K562 (cell line): ENCODE data around the gene MRPS30. TPM values are rescaled to one million over a fixed set of nuclear protein-coding genes. Genes with fewer than 3 reads are reported as not detected.

Experiments used
- ARID3B ChIP-seq: fragments of 250-450 bp; sonication (Bioruptor Pico); IDR thresholded peaks from 2 replicates; pipeline ENCODE4 v1.4.0; 2020; ENCODE audit warnings: borderline replicate concordance
- BDP1 ChIP-seq: IDR thresholded peaks from 3 replicates; pipeline ENCODE4 v1.6.1; 2011; ENCODE audit not compliant: insufficient read length, insufficient read depth
- CC2D1A ChIP-seq: fragments of 450-650 bp; IDR thresholded peaks from 2 replicates; pipeline ENCODE4 v1.6.1; 2017; ENCODE audit warnings: mild to moderate bottlenecking
- CTBP1 ChIP-seq: fragments of 450-650 bp; IDR thresholded peaks from 2 replicates; pipeline ENCODE4 v1.6.1; 2016; ENCODE audit warnings: borderline replicate concordance
- CTCF ChIP-seq, 3 experiments: IDR thresholded peaks in 2 of 3; conservative IDR thresholded peaks in 1 of 3; 2 replicates each; pipeline ENCODE4 v1.5.1; 2011 to 2012; ENCODE audit warnings: low read length in 3 of 3, mild to moderate bottlenecking in 3 of 3, control low read depth in 2 of 3, improper control_type of control experiment in 1 of 3, inconsistent platforms in 1 of 3, low read depth in 1 of 3, mixed read lengths in 1 of 3, moderate library complexity in 1 of 3; ENCODE audit not compliant: insufficient read depth in 2 of 3
- DLX4 ChIP-seq: fragments of 250-450 bp; sonication (Bioruptor Pico); IDR thresholded peaks from 2 replicates; pipeline ENCODE4 v1.6.1; 2021; ENCODE audit warnings: mild to moderate bottlenecking
- EHMT2 ChIP-seq: fragments of 450-650 bp; IDR thresholded peaks from 2 replicates; pipeline ENCODE4 v1.6.1; 2018; ENCODE audit warnings: antibody characterized with exemption
- FIP1L1 ChIP-seq: fragments of 200-400 bp; formaldehyde crosslinking; IDR thresholded peaks from 2 replicates; pipeline ENCODE4 v1.6.1; 2018; ENCODE audit warnings: mild to moderate bottlenecking, low read depth, low read length; ENCODE audit not compliant: poor library complexity, severe bottlenecking
- HDAC3 ChIP-seq: fragments of 450-650 bp; IDR thresholded peaks from 2 replicates; pipeline ENCODE4 v1.6.1; 2018; ENCODE audit warnings: borderline replicate concordance, mild to moderate bottlenecking, moderate library complexity; ENCODE audit not compliant: partially characterized antibody
- KAT7 ChIP-seq: sonication (generic); formaldehyde crosslinking; IDR thresholded peaks from 2 replicates; pipeline ENCODE4 v1.8.0; 2022; ENCODE audit warnings: missing genetic modification reagents, mild to moderate bottlenecking, borderline replicate concordance
- LEF1 ChIP-seq: fragments of 450-650 bp; IDR thresholded peaks from 2 replicates; pipeline ENCODE4 v1.6.1; 2016; ENCODE audit warnings: mild to moderate bottlenecking
- MED1 ChIP-seq: sonication (generic); formaldehyde crosslinking; IDR thresholded peaks from 2 replicates; pipeline ENCODE4 v1.8.1; 2023; ENCODE audit warnings: missing genetic modification reagents, borderline replicate concordance
- MLLT1 ChIP-seq, 2 experiments: fragments of 450-650 bp; IDR thresholded peaks; 2 replicates each; pipeline ENCODE4 v1.6.1; 2016
- MXI1 ChIP-seq: IDR thresholded peaks from 2 replicates; pipeline ENCODE4 v1.6.1; 2011; ENCODE audit warnings: low read depth, mild to moderate bottlenecking, improper control_type of control experiment, low read length
- PHTF2 ChIP-seq: fragments of 250-450 bp; sonication (Bioruptor Pico); IDR thresholded peaks from 2 replicates; pipeline ENCODE4 v1.5.0; 2021; ENCODE audit warnings: mild to moderate bottlenecking
- SMAD1 ChIP-seq: fragments of 150-350 bp; IDR thresholded peaks from 2 replicates; pipeline ENCODE4 v1.6.1; 2014; ENCODE audit warnings: low read length, low read depth; ENCODE audit not compliant: partially characterized antibody
- SRF ChIP-seq, 2 experiments: fragments of 250-450, 450-650 bp in 1 of 2; sonication (Bioruptor Pico) in 1 of 2; sonication (generic) in 1 of 2; formaldehyde crosslinking; IDR thresholded peaks; 2 replicates each; pipeline versions ENCODE4 v1.5.0 to v1.5.1; 2020 to 2022; ENCODE audit warnings: mild to moderate bottlenecking in 1 of 2, missing genetic modification reagents in 1 of 2
- THRA ChIP-seq: fragments of 450-650 bp; IDR thresholded peaks from 2 replicates; pipeline ENCODE4 v1.6.1; 2017; ENCODE audit warnings: mild to moderate bottlenecking, moderate library complexity
- ZNF445 ChIP-seq: fragments of 250-450 bp; sonication (Bioruptor Pico); IDR thresholded peaks from 2 replicates; pipeline ENCODE4 v1.4.0; 2020; ENCODE audit warnings: low read depth, mild to moderate bottlenecking, moderate library complexity
- polyA plus RNA-seq, 8 experiments: library from polyadenylated mRNA; depleted of rRNA in 4 of 8; stranded (reverse) in 5 of 8; unstranded in 3 of 8; fragments of >200 nt; fragmentation: Nextera tagmentation in 2 of 8; fragmentation: Illumina TruSeq in 1 of 8; extraction: Ambion mirVana in 2 of 8; extraction: Trizol in 1 of 8; gene quantifications; 2 replicates each; pipeline versions ENCODE4 v1.2.1 to v1.2.3, GENCODE V29; 2011 to 2014; ENCODE audit warnings: inconsistent platforms in 1 of 8, missing spikeins in 1 of 8
- total RNA-seq, 7 experiments: library from RNA; depleted of rRNA in 6 of 7; stranded (reverse); fragments of >200 nt in 6 of 7; fragmentation: Illumina TruSeq in 2 of 7; extraction: Trizol in 2 of 7; gene quantifications; 2 replicates each; pipeline versions ENCODE4 v1.2.1 to v1.2.3, GENCODE V29; 2011 to 2021; ENCODE audit warnings: low replicate concordance in 1 of 7

MRPS30 gene
- total and polyA plus RNA-seq, 9 of the 15 experiments (the other 6 are each of a cell fraction or from before 2014, with no cell fraction given): 24.3 to 145 (median 114) TPM

GRCh38 chr5:44808435-44809214, at the start of gene MRPS30 (continued):
- TF ChIP-seq MLLT1 (IDR thresholded peaks at IDR 0.05) (peak; percentile 9 to 85; a peak in 2 of 4 replicates), SRF (CRISPR knock-in tag; IDR thresholded peaks at IDR 0.05) (no peak), CTCF (IDR thresholded peaks at IDR 0.05 in 2 of 3, conservative IDR thresholded peaks at IDR 0.05 in 1 of 3; ENCODE audit: insufficient read depth in 2 of 3, low read depth in 1 of 3, low read length in 3 of 3) (peak; percentile 43 to 68 (median 61)), KAT7 (peak; percentile 49; the same call in 1 of the 2 replicates), MED1 (CRISPR knock-in tag) (0 out of 2 replicates have a peak, but pooled peaks have one; percentile 43), CTBP1 (peak; percentile 95), ZNF445 (CRISPR knock-in tag) (no peak), PHTF2 (CRISPR knock-in tag) (no peak), FIP1L1 (peak; percentile 64), MXI1 (0 out of 2 replicates have a peak, but pooled peaks have one; percentile 13), EHMT2 (peak; percentile 84), ARID3B (no peak), CC2D1A (peak; percentile 92), SMAD1 (peak; percentile 65), DLX4 (CRISPR knock-in tag) (no peak), LEF1 (no peak), BDP1 (no peak), HDAC3 (no peak), THRA (no peak)
